Tibial artery (tissue), 4 donors: ENCODE results near the gene SLC6A6.

Experiments used
- DNase-seq, 2 donors: peaks; one replicate each; pipeline ENCODE4 v3.0.0-alpha.2; 2019
- H3K27ac ChIP-seq, 2 donors: fragments of 200-600 bp; sonication (generic) in 1 of 2; 1 replicate in 1 of 2; 2 replicates in 1 of 2; pipeline ENCODE4 v1.5.1; 2018 to 2019; ENCODE audit warnings: mild to moderate bottlenecking in 1 of 2
- H3K27me3 ChIP-seq, 2 donors: fragments of 200-600 bp; sonication (generic) in 1 of 2; one replicate each; pipeline versions ENCODE4 v1.5.1 to v1.6.0; 2016 to 2019
- H3K36me3 ChIP-seq, 3 donors: fragments of 200-600 bp; sonication (generic) in 2 of 3; one replicate each; pipeline ENCODE4 v1.5.1; 2016 to 2019; ENCODE audit warnings: mild to moderate bottlenecking in 2 of 3
- H3K4me1 ChIP-seq, 4 donors: fragments of 200-600 bp; sonication (generic) in 2 of 4; 1 replicate in 3 of 4; 2 replicates in 1 of 4; pipeline ENCODE4 v1.5.1; 2016 to 2019
- H3K4me3 ChIP-seq, 2 donors: fragments of 200-600 bp; sonication (generic) in 1 of 2; 1 replicate in 1 of 2; 2 replicates in 1 of 2; pipeline ENCODE4 v1.5.1; 2018 to 2019; ENCODE audit warnings: mild to moderate bottlenecking in 2 of 2
- H3K9me3 ChIP-seq, 3 donors: fragments of 200-600 bp; sonication (generic) in 1 of 3; one replicate each; pipeline ENCODE4 v1.5.1; 2016 to 2019
- intact Hi-C: fragments of 100-400 bp; cut with DNase I; formaldehyde crosslinking; loops from one replicate; pipeline ENCODE4 v1.15.0; 2023; ENCODE audit warnings: low total_unique reads
- TF ChIP-seq, protein P1 (sequence below), 2 experiments: fragments of 200-600 bp in 1 of 2; fragments of 450-650 bp in 1 of 2; IDR thresholded peaks; one replicate each; pipeline ENCODE4 v1.5.1; 2017 to 2019; ENCODE audit warnings: antibody characterized with exemption in 2 of 2, mild to moderate bottlenecking in 1 of 2, moderate library complexity in 1 of 2

SLC6A6 gene

DNA sequence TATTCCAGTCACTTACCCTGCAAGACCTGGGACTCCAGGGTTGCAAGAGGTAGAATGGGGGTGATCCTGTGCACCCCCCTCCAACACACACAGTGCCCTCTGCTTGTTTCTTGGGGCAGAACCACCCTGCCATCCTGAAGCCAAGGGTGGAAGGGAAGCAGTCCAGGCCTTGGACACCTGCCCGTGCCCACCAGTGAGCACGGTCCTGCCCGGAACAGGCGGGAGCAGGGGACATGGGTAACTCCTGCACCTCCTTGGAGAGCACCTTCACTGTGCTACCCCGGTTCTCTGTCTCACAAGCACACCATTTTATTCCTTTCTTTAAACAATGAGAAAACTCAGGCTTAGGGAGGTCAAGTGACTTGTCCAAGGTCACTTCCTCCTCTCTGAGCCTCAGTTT is 57.0 kb downstream of the SLC6A6 start:
- DNase-seq = no peak
- Histone ChIP-seq H3K36me3 (peaks cover 0 to 23% (median 13%) of the 10 kb centered on the region in 3 donors), H3K27me3 (no peaks in the 10 kb centered on the region), H3K4me3 (no peak overlapping the region), H3K4me1 (peaks cover 0 to 32% (median 23%) of the 10 kb centered on the region in 4 donors), H3K9me3 (no peaks in the 10 kb centered on the region), H3K27ac (no peak overlapping the region)
- TF ChIP-seq, protein P1, sequence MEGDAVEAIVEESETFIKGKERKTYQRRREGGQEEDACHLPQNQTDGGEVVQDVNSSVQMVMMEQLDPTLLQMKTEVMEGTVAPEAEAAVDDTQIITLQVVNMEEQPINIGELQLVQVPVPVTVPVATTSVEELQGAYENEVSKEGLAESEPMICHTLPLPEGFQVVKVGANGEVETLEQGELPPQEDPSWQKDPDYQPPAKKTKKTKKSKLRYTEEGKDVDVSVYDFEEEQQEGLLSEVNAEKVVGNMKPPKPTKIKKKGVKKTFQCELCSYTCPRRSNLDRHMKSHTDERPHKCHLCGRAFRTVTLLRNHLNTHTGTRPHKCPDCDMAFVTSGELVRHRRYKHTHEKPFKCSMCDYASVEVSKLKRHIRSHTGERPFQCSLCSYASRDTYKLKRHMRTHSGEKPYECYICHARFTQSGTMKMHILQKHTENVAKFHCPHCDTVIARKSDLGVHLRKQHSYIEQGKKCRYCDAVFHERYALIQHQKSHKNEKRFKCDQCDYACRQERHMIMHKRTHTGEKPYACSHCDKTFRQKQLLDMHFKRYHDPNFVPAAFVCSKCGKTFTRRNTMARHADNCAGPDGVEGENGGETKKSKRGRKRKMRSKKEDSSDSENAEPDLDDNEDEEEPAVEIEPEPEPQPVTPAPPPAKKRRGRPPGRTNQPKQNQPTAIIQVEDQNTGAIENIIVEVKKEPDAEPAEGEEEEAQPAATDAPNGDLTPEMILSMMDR (IDR thresholded peaks at IDR 0.05) = no peak
- intact Hi-C loops = loop anchor here (10.0 kb wide), 1 partner anchor 335 kb away; the partner anchor contains the start of genes CHCHD4 and TMEM43

DNA sequence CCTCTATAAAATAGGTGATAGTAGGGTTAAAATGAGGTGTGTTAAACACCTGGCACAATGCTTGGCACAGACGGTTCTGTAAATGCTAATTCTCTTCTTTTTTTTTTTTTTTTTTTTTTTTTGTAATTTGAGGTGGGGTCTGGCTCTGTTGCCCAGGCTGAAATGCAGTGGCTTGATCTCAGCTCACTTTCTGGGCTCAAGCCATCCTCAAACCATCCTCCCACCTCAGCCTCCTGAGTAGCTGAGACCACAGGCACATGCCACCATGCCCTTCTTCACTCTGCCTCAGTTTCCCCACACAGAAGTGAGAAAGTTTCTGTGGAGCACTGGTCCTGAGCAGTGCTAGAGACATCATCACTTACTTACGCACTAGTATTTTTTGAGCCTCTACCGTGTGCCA is 57.4 kb downstream of the SLC6A6 start:
- Histone ChIP-seq H3K36me3 (peaks cover 0 to 26% (median 13%) of the 10 kb centered on the region in 3 donors), H3K4me1 (peaks cover 0 to 28% (median 21%) of the 10 kb centered on the region in 4 donors), H3K4me3 (no peak overlapping the region), H3K9me3 (no peaks in the 10 kb centered on the region), H3K27me3 (no peaks in the 10 kb centered on the region), H3K27ac (no peak overlapping the region)
- no peak for DNase-seq
- TF ChIP-seq, protein P1 (IDR thresholded peaks at IDR 0.05) = no peak
- intact Hi-C loops = loop anchor here (10.0 kb wide), 1 partner anchor 335 kb away; the partner anchor contains the start of genes CHCHD4 and TMEM43

DNA sequence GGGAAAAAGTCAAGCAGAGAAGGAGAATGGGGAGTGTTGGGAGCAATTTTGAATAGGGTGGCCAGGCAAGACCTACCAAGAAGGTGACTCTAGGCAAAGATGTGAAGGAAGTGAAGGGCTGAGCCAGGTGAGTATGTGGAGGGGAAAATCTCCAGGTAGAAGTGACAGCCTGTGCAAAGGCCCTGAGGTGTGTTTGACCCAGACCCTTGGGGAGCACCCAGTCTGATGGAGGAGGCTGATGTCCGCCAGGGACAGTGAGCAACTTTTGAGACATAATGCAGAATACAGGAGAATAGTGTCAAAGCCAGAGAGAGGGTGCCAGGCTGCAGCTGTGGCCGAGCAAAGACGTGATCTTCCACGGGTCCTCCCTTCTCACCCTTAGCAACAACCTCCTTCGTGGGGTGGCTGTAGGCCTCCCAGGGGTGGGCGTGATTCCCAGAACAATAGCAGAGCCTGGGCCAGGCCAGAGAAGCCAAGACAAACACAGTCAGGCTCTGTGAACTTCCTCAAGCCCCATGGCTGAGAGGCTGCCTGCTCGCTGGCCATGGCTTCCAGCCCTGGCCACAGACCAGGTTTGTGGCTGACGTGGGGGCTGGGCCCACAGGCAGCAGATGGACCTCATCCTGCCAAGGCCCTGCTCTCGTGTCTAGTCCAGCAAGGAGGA is 58.1 kb downstream of the SLC6A6 start:
- H3K4me3 ChIP-seq = no peak overlapping the region
- TF ChIP-seq, protein P1 (IDR thresholded peaks at IDR 0.05) = no peak
- peaks cover 0 to 33% (median 13%) of the 10 kb centered on the region in 3 donors for H3K36me3 ChIP-seq
- H3K27ac ChIP-seq = peak overlapping the region in 1 of 2 donors; percentile 8
- peak; percentile 73 to 92 for DNase-seq
- peaks cover 0 to 27% (median 21%) of the 10 kb centered on the region in 4 donors for H3K4me1 ChIP-seq
- intact Hi-C loops = no loop called here
- H3K27me3 ChIP-seq = no peaks in the 10 kb centered on the region
- H3K9me3 ChIP-seq = no peaks in the 10 kb centered on the region

DNA sequence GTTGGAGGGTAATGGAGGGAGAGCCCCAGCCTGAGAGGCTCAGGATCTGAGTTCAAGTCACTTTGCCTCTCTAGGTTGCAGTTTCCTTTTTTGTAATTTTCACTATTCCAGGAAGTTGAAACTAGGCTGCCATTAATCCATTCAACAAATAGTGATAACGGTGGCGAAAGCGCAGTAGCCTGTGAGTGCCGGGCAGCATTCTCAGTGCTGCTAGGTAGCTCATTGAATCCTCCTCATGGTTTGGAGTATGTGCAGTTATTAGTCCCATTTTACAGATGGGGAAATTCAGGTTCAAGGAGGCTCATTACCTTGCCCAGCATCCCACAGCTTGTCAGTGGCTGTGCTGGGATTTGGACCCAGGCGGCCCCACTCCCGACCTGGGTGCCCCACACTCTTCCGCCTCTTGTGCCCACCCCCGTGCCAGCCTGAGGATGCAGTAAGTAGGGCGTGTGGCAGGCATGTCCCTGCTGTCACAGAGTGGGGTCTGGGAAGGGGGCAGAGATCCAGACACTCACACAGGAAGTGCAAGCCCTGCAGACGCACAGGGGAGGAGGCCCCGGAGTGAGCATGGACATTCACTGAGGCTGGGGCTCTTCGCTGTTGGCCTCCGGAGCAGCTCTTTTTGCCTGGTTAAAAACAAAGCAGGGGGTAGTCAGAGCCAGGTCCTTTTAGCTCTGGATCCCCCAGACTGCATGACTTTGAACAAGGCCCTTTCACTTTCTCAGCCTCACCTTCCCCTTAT is 58.8 kb downstream of the SLC6A6 start:
- Histone ChIP-seq H3K9me3 (no peaks in the 10 kb centered on the region), H3K27me3 (no peaks in the 10 kb centered on the region), H3K4me3 (no peak overlapping the region), H3K36me3 (peaks cover 0 to 38% (median 13%) of the 10 kb centered on the region in 3 donors), H3K4me1 (peaks cover 0 to 22% (median 21%) of the 10 kb centered on the region in 4 donors), H3K27ac (peak overlapping the region in 1 of 2 donors; percentile 8)
- no peak for DNase-seq
- intact Hi-C loops = no loop called here
- TF ChIP-seq, protein P1 (IDR thresholded peaks at IDR 0.05) = no peak

DNA sequence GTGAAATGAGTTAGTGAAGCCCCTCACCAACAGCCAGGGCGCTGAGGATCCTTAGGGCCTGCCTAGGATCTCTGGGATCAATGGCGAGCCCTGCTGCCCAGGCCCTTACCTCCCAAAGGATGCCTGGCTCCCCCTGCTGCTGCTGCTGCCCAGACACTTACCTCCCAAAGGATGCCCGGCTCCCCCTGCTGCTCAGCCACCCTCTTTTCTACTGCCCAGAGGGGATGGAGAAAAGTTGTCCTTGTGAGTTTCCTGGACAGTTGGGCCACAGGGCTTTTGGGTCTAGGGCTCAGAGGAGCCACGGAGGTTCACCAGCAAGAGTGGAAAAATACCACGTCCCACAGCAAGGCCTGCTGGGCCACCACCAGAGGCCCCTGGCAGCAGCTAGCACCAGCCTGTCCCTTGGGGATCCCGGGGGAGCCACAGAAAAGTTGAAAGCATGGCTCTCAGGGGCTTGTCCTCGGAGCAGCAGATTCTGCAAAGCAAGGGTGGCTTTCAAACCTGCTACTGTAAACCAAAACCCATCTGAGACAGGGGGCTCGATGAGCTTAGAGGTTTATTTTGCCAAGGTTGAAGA is 59.4 kb downstream of the SLC6A6 start:
- Histone ChIP-seq H3K36me3 (peaks cover 0 to 45% (median 18%) of the 10 kb centered on the region in 3 donors), H3K4me3 (no peak overlapping the region), H3K4me1 (peaks cover 0 to 22% (median 21%) of the 10 kb centered on the region in 4 donors), H3K9me3 (no peaks in the 10 kb centered on the region), H3K27me3 (no peaks in the 10 kb centered on the region), H3K27ac (no peak overlapping the region)
- TF ChIP-seq, protein P1 (IDR thresholded peaks at IDR 0.05) = peak; percentile 39 to 52
- intact Hi-C loops = no loop called here
- DNase-seq = no peak
